ENCODE measurements around the gene ANP32E. TPM values are rescaled to one million over a fixed set of nuclear protein-coding genes. Genes with fewer than 3 reads are reported as not detected.

ANP32E gene
- total and polyA plus RNA-seq, 9 of the 15 experiments (the other 6 are each of a cell fraction or from before 2014, with no cell fraction given): 60.4 to 197 (median 104) TPM

- Histone ChIP-seq H3K79me2 (ENCODE audit: control insufficient read depth, insufficient read depth, low read length) (no peaks in the 10 kb centered on the region), H3K36me3 (ENCODE audit: control insufficient read depth, insufficient read depth, low read length) (no peaks in the 10 kb centered on the region), H3K4me2 (ENCODE audit: insufficient read depth, low read length) (no peak overlapping the region), H3K9me3 (replicated peaks; ENCODE audit: control insufficient read depth, insufficient read depth, low read depth, low read length) (no peaks in the 10 kb centered on the region), H3K4me1 (replicated peaks in 1 of 2; ENCODE audit: control insufficient read depth in 2 of 2, insufficient read depth in 2 of 2, low read length in 2 of 2) (no peaks in the 10 kb centered on the region; a peak in 2 of 5 replicates), H2AFZ (ENCODE audit: low read depth, low read length) (no peak overlapping the region), H3K27ac (ENCODE audit: extremely low read depth, low read depth, low read length) (no peak overlapping the region), H4K20me1 (replicated peaks; ENCODE audit: control insufficient read depth, insufficient read depth, low read length) (no peaks in the 10 kb centered on the region), H3K9ac (ENCODE audit: insufficient read depth in 1 of 2, low read depth in 2 of 2, low read length in 2 of 2) (no peak overlapping the region), H3K4me3 (no peak overlapping the region), H3K27me3 (ENCODE audit: control insufficient read depth in 2 of 2, insufficient read depth in 2 of 2, low read length in 2 of 2) (no peaks in the 10 kb centered on the region), H3K9me1 (ENCODE audit: control insufficient read depth, insufficient read depth, low read length) (no peaks in the 10 kb centered on the region)
- ChIA-PET POLR2A (interaction anchor here (0.6 to 1.6 kb wide), 2 partner anchors 16 to 20 kb away, joined by 3 to 4 read pairs; no protein-coding TSS in a partner anchor), CTCF (ENCODE audit: low intra/inter-chr PET ratio) (no interaction called here)
- no peak for TF ChIP-seq PML (IDR thresholded peaks at IDR 0.05; ENCODE audit: low read length)
- TF ChIP-seq ARID2 (IDR thresholded peaks at IDR 0.05): no peak
- TF ChIP-seq DMBX1 (CRISPR knock-in tag; IDR thresholded peaks at IDR 0.05; ENCODE audit: borderline replicate concordance): no peak
- TF ChIP-seq ETV5 (CRISPR knock-in tag; IDR thresholded peaks at IDR 0.05; ENCODE audit: low read depth): no peak
- TF ChIP-seq TGIF2 (CRISPR knock-in tag; IDR thresholded peaks at IDR 0.05): no peak
- TF ChIP-seq ZKSCAN3 (CRISPR knock-in tag; IDR thresholded peaks at IDR 0.05): no peak
- TF ChIP-seq HDAC1 (IDR thresholded peaks at IDR 0.05): no peak
- TF ChIP-seq E2F5 (CRISPR knock-in tag; IDR thresholded peaks at IDR 0.05): no peak
- no peak for TF ChIP-seq SIRT6 (IDR thresholded peaks at IDR 0.05; ENCODE audit: low read depth, low read length)
- no peak for TF ChIP-seq ZNF561 (CRISPR knock-in tag; conservative IDR thresholded peaks at IDR 0.05)
- no peak for TF ChIP-seq ZNF384 (IDR thresholded peaks at IDR 0.05; ENCODE audit: low read depth, low read length)
- no peak for TF ChIP-seq NFE2L1 (tag; IDR thresholded peaks at IDR 0.05; ENCODE audit: borderline replicate concordance, low read depth)
- TF ChIP-seq GABPB2 (CRISPR knock-in tag; conservative IDR thresholded peaks at IDR 0.05): no peak
- no peak for TF ChIP-seq HMGN3 (IDR thresholded peaks at IDR 0.05; ENCODE audit: borderline replicate concordance, extremely low read depth, insufficient read length, low read depth, low read length)
- no peak for TF ChIP-seq CEBPZ (IDR thresholded peaks at IDR 0.05; ENCODE audit: borderline replicate concordance, low read depth, low read length)
- no peak for TF ChIP-seq SRSF1 (IDR thresholded peaks at IDR 0.05; ENCODE audit: low read depth, low read length)
- no peak for DNase-seq (ENCODE audit: extremely low read depth in 1 of 4, low spot score in 3 of 4)
- WGBS (ENCODE audit: insufficient coverage, low coverage, missing lambda C conversion rate): 50% methylated on average over 3 of the region's 4 CpGs
- no TSS peak for BruUV-seq (replicated peaks)
- FAIRE-seq: no peak
- ATAC-seq: no peak
- in situ Hi-C loops (cut with MboI) (no loop called here), intact Hi-C loops (cut with micrococcal nuclease) (no loop called here)
Observed at GRCh38 chr1:150194381-150195031, 41.4 kb downstream of the ANP32E start.

Measured in K562 (cell line).